PC-3 (cell line): Measurements from ENCODE around the gene TMEM242.

Experiments used
- EZH2 ChIP-seq: fragments of 300-600 bp; sonication (generic); IDR thresholded peaks from one replicate; pipeline ENCODE4 v1.6.1; 2017; ENCODE audit warnings: antibody characterized with exemption, mild to moderate bottlenecking, low read length; ENCODE audit not compliant: unreplicated experiment
- EZH2phosphoT487 ChIP-seq: fragments of 300-600 bp; sonication (generic); IDR thresholded peaks from 2 replicates; pipeline ENCODE4 v1.6.1; 2018; ENCODE audit warnings: mild to moderate bottlenecking, antibody characterized with exemption, low read length, borderline replicate concordance
- TF ChIP-seq, protein P1 (sequence below): fragments of 300-600 bp; sonication (generic); conservative IDR thresholded peaks from 2 replicates; pipeline ENCODE4 v1.5.1; 2017; ENCODE audit warnings: antibody characterized with exemption, low read depth, mild to moderate bottlenecking, low read length

DNA sequence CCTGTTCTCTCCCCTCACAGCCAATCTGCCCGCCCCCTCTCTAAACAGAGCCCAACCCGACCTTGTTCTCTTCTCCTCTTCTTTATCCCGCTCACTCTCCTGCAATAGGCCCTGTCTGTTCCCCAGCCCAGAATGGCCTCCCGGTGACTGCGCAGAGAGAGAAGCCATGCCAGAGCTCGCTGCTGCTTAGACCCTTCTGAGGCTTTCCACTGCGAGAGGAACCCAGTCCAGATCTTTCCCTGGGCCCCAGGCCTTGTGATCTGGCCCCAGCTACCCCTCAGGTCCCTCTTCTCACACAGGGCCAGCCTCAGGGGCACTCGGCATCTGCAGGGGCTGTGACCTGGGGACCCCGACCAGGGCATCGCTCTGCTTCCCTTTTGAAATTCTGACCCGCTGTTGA is 58.1 kb downstream of the TMEM242 start:
- TF ChIP-seq, protein P1, sequence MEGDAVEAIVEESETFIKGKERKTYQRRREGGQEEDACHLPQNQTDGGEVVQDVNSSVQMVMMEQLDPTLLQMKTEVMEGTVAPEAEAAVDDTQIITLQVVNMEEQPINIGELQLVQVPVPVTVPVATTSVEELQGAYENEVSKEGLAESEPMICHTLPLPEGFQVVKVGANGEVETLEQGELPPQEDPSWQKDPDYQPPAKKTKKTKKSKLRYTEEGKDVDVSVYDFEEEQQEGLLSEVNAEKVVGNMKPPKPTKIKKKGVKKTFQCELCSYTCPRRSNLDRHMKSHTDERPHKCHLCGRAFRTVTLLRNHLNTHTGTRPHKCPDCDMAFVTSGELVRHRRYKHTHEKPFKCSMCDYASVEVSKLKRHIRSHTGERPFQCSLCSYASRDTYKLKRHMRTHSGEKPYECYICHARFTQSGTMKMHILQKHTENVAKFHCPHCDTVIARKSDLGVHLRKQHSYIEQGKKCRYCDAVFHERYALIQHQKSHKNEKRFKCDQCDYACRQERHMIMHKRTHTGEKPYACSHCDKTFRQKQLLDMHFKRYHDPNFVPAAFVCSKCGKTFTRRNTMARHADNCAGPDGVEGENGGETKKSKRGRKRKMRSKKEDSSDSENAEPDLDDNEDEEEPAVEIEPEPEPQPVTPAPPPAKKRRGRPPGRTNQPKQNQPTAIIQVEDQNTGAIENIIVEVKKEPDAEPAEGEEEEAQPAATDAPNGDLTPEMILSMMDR: no peak
- TF ChIP-seq EZH2 (no peak), EZH2phosphoT487 (no peak)
